ENCODE data around the gene DOCK9. TPM values are rescaled to one million over a fixed set of nuclear protein-coding genes. Genes with fewer than 3 reads are reported as not detected.

The DOCK9 gene
- total and polyA plus RNA-seq, 2 donors (not counting 3 experiments of a cell fraction or from before 2014, with no cell fraction given) = 147 to 323 TPM

GRCh38 chr13:98939660-98940191 is 38.1 kb downstream of the DOCK9 start:
- Histone ChIP-seq H4K20me1 (replicated peaks; ENCODE audit: control insufficient read depth, extremely low read depth, insufficient read depth, low read length) (no peaks in the 10 kb centered on the region), H3K4me1 (ENCODE audit: control insufficient read depth, extremely low read depth, insufficient read depth, low read length) (peaks cover 3% of the 10 kb centered on the region), H3K27ac (ENCODE audit: insufficient read depth, low read depth, low read length) (no peak overlapping the region), H3K9me3 (replicated peaks; ENCODE audit: control insufficient read depth, insufficient read depth, low read length) (no peaks in the 10 kb centered on the region), H3K79me2 (ENCODE audit: control insufficient read depth, insufficient read depth, low read length) (peaks cover 78% of the 10 kb centered on the region), H3K27me3 (ENCODE audit: control insufficient read depth in 2 of 2, insufficient read depth in 2 of 2, low read length in 2 of 2) (no peaks in the 10 kb centered on the region), H3K4me3 (replicated peaks in 1 of 3; ENCODE audit: insufficient read depth in 1 of 3, low read depth in 1 of 3, low read length in 3 of 3) (no peak overlapping the region), H2AFZ (ENCODE audit: low read depth, low read length) (no peak overlapping the region), H3K9me1 (replicated peaks; ENCODE audit: control insufficient read depth, extremely low read depth, insufficient read depth, low read length) (no peaks in the 10 kb centered on the region), H3K36me3 (ENCODE audit: control insufficient read depth in 2 of 2, extremely low read depth in 1 of 2, insufficient read depth in 2 of 2, low read length in 2 of 2) (peaks cover 2 to 5% of the 10 kb centered on the region in 2 experiments), H3K4me2 (ENCODE audit: insufficient read depth, low read length) (no peak overlapping the region), H3K9ac (replicated peaks; ENCODE audit: extremely low read depth, insufficient read depth, low read length) (no peak overlapping the region)
- CTCF ChIA-PET = interaction anchor here (1.3 to 1.4 kb wide), 2 partner anchors 10 to 94 kb away, joined by 3 read pairs; no protein-coding TSS in a partner anchor
- intact Hi-C loops (cut with micrococcal nuclease) = no loop called here
- DNase-seq (ENCODE audit: low read depth, low spot score) = no peak
- dilution Hi-C loops (cut with MboI; ENCODE audit: extremely low pct_ligation_motif_present, low sequenced_read_pairs) = no loop called here
- BruUV-seq (replicated peaks) = no TSS peak
- no peak for FAIRE-seq
- POLR2A ChIA-PET = no interaction called here
- TF ChIP-seq FOS (IDR thresholded peaks at IDR 0.05; ENCODE audit: borderline replicate concordance, insufficient read depth, low read length) (no peak), MAX (IDR thresholded peaks at IDR 0.05; ENCODE audit: insufficient read depth, insufficient read length) (no peak), CTCF (IDR thresholded peaks at IDR 0.05; ENCODE audit: extremely low read depth in 1 of 2, insufficient read depth in 1 of 2, low read depth in 1 of 2, low read length in 2 of 2) (no peak), GATA2 (IDR thresholded peaks at IDR 0.05; ENCODE audit: insufficient read depth, insufficient read length, low read depth, low read length) (no peak), POLR2A (IDR thresholded peaks at IDR 0.05; ENCODE audit: low read depth, low read length) (no peak), JUN (IDR thresholded peaks at IDR 0.05; ENCODE audit: borderline replicate concordance, insufficient read depth, insufficient read length, low read depth) (no peak), EZH2 (IDR thresholded peaks at IDR 0.05; ENCODE audit: borderline replicate concordance, low read depth, low read length, severe bottlenecking) (no peak), MYC (IDR thresholded peaks at IDR 0.05; ENCODE audit: low read depth, low read length) (no peak), POLR2AphosphoS5 (IDR thresholded peaks at IDR 0.05; ENCODE audit: insufficient read depth, low read depth, low read length) (no peak)

Data from endothelial cell of umbilical vein (primary cell).